22Rv1 (cell line): ENCODE data around the gene GAREM1.
"Not testable (repeated sequence)": the region's sequence is repeated elsewhere in the genome, so short reads cannot be mapped to it uniquely, and the experiment has no call there.

Source experiments
- H3K27ac ChIP-seq: fragments of 450-650 bp; 2 replicates; pipeline ENCODE4 v1.5.1; 2017
- CTCF ChIP-seq: fragments of 450-650 bp; IDR thresholded peaks from 2 replicates; pipeline ENCODE4 v1.5.1; 2017; ENCODE audit warnings: mild to moderate bottlenecking
- ZFX ChIP-seq: fragments of 450-650 bp; IDR thresholded peaks from 2 replicates; pipeline ENCODE4 v1.6.1; 2017; ENCODE audit warnings: antibody characterized with exemption, borderline replicate concordance

Gene GAREM1

GRCh38 chr18:32482117-32482516 is 11.4 kb upstream of the GAREM1 start:
- TF ChIP-seq CTCF: no peak
- TF ChIP-seq ZFX: no peak
- no peak overlapping the region for H3K27ac ChIP-seq

GRCh38 chr18:32480581-32480980 is 9.9 kb upstream of the GAREM1 start:
- no peak overlapping the region for H3K27ac ChIP-seq
- TF ChIP-seq CTCF: no peak
- no peak for TF ChIP-seq ZFX

GRCh38 chr18:32478807-32479206 is 8.1 kb upstream of the GAREM1 start:
- TF ChIP-seq CTCF (no peak), ZFX (no peak)
- no peak overlapping the region for H3K27ac ChIP-seq

- no peak overlapping the region for H3K27ac ChIP-seq
- no peak for TF ChIP-seq CTCF
- no peak for TF ChIP-seq ZFX
Observed at GRCh38 chr18:32478317-32478716, 7.6 kb upstream of the GAREM1 start.

GRCh38 chr18:32476106-32476505 is 5.4 kb upstream of the GAREM1 start:
- H3K27ac ChIP-seq: no peak overlapping the region
- TF ChIP-seq ZFX (no peak), CTCF (no peak)

- H3K27ac ChIP-seq: not testable (repeated sequence)
Observed at GRCh38 chr18:32475069-32475468, 4.4 kb upstream of the GAREM1 start.

DNA sequence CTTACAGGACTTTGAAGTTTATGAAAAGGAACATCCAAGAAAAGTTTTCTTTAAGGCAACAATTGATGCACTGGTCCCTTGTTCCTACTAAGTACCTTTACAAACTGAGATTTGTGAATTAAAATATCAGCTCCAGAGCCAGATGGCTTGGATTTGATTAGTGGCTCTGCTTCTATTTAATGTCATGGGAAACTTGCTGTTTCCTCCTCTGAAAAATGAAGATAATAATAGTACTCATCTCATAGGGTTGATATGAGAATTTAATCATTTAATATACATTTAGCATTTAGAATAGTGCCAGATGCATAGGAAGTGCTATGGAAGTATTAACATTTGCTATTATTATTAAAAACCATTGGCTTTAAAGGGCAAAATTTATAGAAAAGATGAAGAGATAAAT is 2.6 kb upstream of the GAREM1 start:
- H3K27ac ChIP-seq: no peak overlapping the region
- TF ChIP-seq ZFX (no peak), CTCF (no peak)

DNA sequence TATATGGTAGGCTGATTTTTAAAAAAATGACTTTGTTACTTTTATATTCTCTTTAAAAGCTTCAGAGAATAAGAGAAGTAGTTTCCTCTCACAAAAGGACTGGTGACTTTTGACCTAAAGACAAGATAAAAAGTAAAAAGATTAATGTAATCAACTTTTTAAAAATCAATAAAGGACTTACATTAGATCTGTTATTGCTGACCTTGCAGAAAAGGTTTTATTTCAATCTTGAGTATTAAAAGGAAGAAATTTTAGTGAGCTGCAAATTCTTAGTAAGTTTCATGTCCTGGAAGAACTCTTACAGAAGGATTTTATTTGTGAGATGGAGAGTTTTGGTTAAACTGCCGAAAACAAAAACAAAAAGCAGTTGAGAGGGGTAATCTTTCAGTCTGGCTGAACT is 2.2 kb upstream of the GAREM1 start:
- no peak overlapping the region for H3K27ac ChIP-seq
- TF ChIP-seq CTCF (no peak), ZFX (no peak)
